Neural cell (in vitro differentiated cells): ENCODE measurements around the gene SLC2A14.
"Not testable (repeated sequence)": the region's sequence is repeated elsewhere in the genome, so short reads cannot be mapped to it uniquely, and the experiment has no call there.

Experiments used
- CTCF ChIP-seq: fragments of 450-650 bp; IDR thresholded peaks from 2 replicates; pipeline ENCODE4 v1.5.1; 2014; ENCODE audit warnings: antibody characterized with exemption, mild to moderate bottlenecking, moderate library complexity; ENCODE audit not compliant: poor library complexity, severe bottlenecking
- EP300 ChIP-seq: fragments of 450-650 bp; conservative IDR thresholded peaks from 2 replicates; pipeline ENCODE4 v1.6.1; 2014; ENCODE audit warnings: antibody characterized with exemption, mild to moderate bottlenecking, moderate library complexity; ENCODE audit not compliant: poor library complexity, severe bottlenecking
- EZH2 ChIP-seq: fragments of 200-600, 300-800 bp; shearing (Covaris generic), sonication (generic); IDR thresholded peaks from 2 replicates; pipeline ENCODE4 v1.6.1; 2014; ENCODE audit warnings: antibody characterized with exemption, low read length, borderline replicate concordance, mild to moderate bottlenecking; ENCODE audit not compliant: insufficient read depth, poor library complexity, severe bottlenecking
- POLR2AphosphoS5 ChIP-seq: IDR thresholded peaks from 2 replicates; pipeline ENCODE4 v1.6.1; 2012
- RAD21 ChIP-seq: fragments of 450-650 bp; conservative IDR thresholded peaks from 2 replicates; pipeline ENCODE4 v1.6.1; 2014; ENCODE audit warnings: antibody characterized with exemption, mild to moderate bottlenecking, moderate library complexity
- REST ChIP-seq: IDR thresholded peaks from 2 replicates; pipeline ENCODE4 v1.6.1; 2012; ENCODE audit warnings: borderline replicate concordance
- SMC3 ChIP-seq: fragments of 450-650 bp; conservative IDR thresholded peaks from 2 replicates; pipeline ENCODE4 v1.6.1; 2014; ENCODE audit warnings: antibody characterized with exemption, mild to moderate bottlenecking, moderate library complexity; ENCODE audit not compliant: poor library complexity
- TAF1 ChIP-seq: IDR thresholded peaks from 2 replicates; pipeline ENCODE4 v1.6.1; 2012; ENCODE audit warnings: low read depth

GRCh38 chr12:7825754-7826153 lies 47.0 kb downstream of the SLC2A14 start:
- not testable (repeated sequence) for TF ChIP-seq RAD21, EZH2, CTCF, POLR2AphosphoS5, TAF1, EP300, SMC3, REST
